ENCODE data around the gene IL1RAPL1. TPM values are rescaled to one million over a fixed set of nuclear protein-coding genes. Genes with fewer than 3 reads are reported as not detected.
A peak's percentile ranks its signal among the peaks of the same experiment; 100 is the strongest.

IL1RAPL1 gene
- total and polyA plus RNA-seq, 8 donors = 0.05 to 0.20 (median 0.09) TPM; not detected in 5

GRCh38 chrX:29948653-29949052 lies 1361.4 kb downstream of the IL1RAPL1 start:
- WGBS, 2 donors = 13 to 16% methylated on average over 1 of the region's 1 CpG
- TF ChIP-seq CTCF (IDR thresholded peaks at IDR 0.05) = no peak
- ATAC-seq (no peak), FAIRE-seq (no peak), DNase-seq (no peak)
- Histone ChIP-seq H3K27ac (no peak overlapping the region), H3K36me3 (no peaks in the 10 kb centered on the region), H3K9me3 (no peaks in the 10 kb centered on the region), H3K4me3 (no peak overlapping the region), H3K4me1 (no peaks in the 10 kb centered on the region), H3K27me3 (peaks cover 0 to 14% (median 1%) of the 10 kb centered on the region in 4 donors)
- intact Hi-C loops (cut with DNase I) = no loop called here

- intact Hi-C loops (cut with DNase I) = no loop called here
- ATAC-seq = no peak
- no peak for FAIRE-seq
- no peak for TF ChIP-seq CTCF (IDR thresholded peaks at IDR 0.05)
- 66 to 69% methylated on average over 3 of the region's 3 CpGs for WGBS, 2 donors
- Histone ChIP-seq H3K27me3 (peaks cover 0 to 11% (median 1%) of the 10 kb centered on the region in 4 donors), H3K4me3 (no peak overlapping the region), H3K27ac (no peak overlapping the region), H3K4me1 (no peaks in the 10 kb centered on the region), H3K36me3 (no peaks in the 10 kb centered on the region), H3K9me3 (no peaks in the 10 kb centered on the region)
- no peak for DNase-seq
These were observed 1364.8 kb downstream of the IL1RAPL1 start for GRCh38 chrX:29952016-29952415.

DNA sequence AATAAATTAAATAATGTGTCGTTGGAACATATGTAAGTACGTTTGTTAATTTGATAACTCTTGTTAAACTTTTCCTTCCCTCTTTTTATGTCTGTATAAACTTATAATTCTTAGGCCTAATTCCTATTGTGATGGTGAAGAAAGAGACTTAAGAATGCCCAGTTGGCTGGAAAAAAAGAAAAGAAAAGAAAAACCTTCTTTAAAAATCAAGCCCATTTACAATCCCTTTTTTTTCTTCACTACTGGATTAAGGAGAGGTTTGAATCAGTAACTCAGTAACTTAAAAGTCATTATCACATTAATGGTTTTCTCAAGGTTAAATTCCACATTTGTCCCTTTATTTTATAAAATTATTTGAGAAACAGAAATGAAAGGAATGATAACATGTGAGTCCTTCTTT lies 1374.8 kb downstream of the IL1RAPL1 start:
- WGBS, 2 donors = 42 to 59% methylated on average over 2 of the region's 2 CpGs
- H3K4me1 ChIP-seq = no peaks in the 10 kb centered on the region
- H3K36me3 ChIP-seq = no peaks in the 10 kb centered on the region
- H3K27me3 ChIP-seq = peaks cover 0 to 18% (median 0%) of the 10 kb centered on the region in 4 donors
- TF ChIP-seq CTCF (IDR thresholded peaks at IDR 0.05) = no peak
- DNase-seq = no peak
- H3K9me3 ChIP-seq = no peaks in the 10 kb centered on the region
- H3K27ac ChIP-seq = no peak overlapping the region
- no peak for ATAC-seq
- no peak for FAIRE-seq
- intact Hi-C loops (cut with DNase I) = no loop called here
- no peak overlapping the region for H3K4me3 ChIP-seq

DNA sequence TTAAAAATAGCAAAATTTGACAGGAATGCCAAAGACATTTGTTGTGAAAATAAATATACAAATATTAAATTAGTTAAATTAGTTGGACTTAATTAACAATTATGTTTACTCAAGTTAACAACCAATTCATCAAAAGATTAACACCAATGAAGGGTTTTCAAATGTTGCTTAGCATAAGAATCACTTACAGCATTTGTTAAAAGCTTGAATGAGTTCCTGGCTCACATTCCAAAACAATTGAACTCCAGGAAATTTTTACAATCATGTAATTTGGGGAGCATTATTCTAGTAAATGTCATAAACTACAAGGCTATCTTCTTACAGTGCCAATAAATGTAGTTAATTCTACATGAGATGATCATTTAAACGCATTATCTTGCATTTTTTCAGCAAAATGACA lies 1378.4 kb downstream of the IL1RAPL1 start:
- ATAC-seq (no peak), FAIRE-seq (peak; percentile 9), DNase-seq (no peak)
- no peak overlapping the region for H3K27ac ChIP-seq
- WGBS, 2 donors = 44 to 56% methylated on average over 1 of the region's 1 CpG
- H3K4me3 ChIP-seq = no peak overlapping the region
- no peaks in the 10 kb centered on the region for H3K36me3 ChIP-seq
- TF ChIP-seq CTCF (IDR thresholded peaks at IDR 0.05) = no peak
- no peaks in the 10 kb centered on the region for H3K4me1 ChIP-seq
- peaks cover 0 to 9% (median 0%) of the 10 kb centered on the region in 4 donors for H3K27me3 ChIP-seq
- H3K9me3 ChIP-seq = no peaks in the 10 kb centered on the region
- intact Hi-C loops (cut with DNase I) = no loop called here

DNA sequence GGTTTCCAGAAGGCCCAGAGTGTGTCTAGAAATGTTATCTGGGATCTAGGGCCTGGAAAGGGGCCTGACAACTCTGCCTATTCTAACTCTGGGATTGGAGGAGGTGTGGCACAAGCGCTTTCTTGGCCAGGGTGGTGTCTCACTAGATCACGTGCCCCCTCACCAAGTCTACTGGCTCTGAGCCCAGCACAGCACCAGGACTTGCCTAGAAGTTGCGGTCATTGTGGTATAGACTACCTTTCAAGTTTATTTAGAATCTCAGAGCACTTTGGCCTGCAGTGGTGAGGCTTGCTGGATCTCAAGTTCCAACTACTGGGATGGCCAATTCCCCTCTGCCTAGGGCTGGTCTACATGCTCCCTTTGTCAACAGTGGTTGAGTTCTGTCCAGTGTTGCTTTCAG lies 1404.8 kb downstream of the IL1RAPL1 start:
- no peak overlapping the region for H3K27ac ChIP-seq
- no peak for DNase-seq
- no peaks in the 10 kb centered on the region for H3K36me3 ChIP-seq
- no peak for ATAC-seq
- no peaks in the 10 kb centered on the region for H3K4me1 ChIP-seq
- H3K27me3 ChIP-seq = no peaks in the 10 kb centered on the region
- no peak for TF ChIP-seq CTCF (IDR thresholded peaks at IDR 0.05)
- no peak overlapping the region for H3K4me3 ChIP-seq
- intact Hi-C loops (cut with DNase I) = no loop called here
- WGBS, 2 donors = 62 to 79% methylated on average over 3 of the region's 3 CpGs
- no peaks in the 10 kb centered on the region for H3K9me3 ChIP-seq
- FAIRE-seq = no peak
